Nephron progenitor cell (in vitro differentiated cells): Measurements from ENCODE around the gene KLC1.
"Not testable (repeated sequence)": the region's sequence is repeated elsewhere in the genome, so short reads cannot be mapped to it uniquely, and the experiment has no call there.

Experiments
- DNase-seq: peaks from one replicate; pipeline ENCODE4 v3.0.0; 2021
- H3K27ac Mint-ChIP-seq: 2 replicates; pipeline ENCODE4 v1.8.0; 2021; ENCODE audit warnings: mild to moderate bottlenecking, moderate library complexity, mixed read lengths
- H3K27me3 Mint-ChIP-seq: 2 replicates; pipeline ENCODE4 v1.8.0; 2021; ENCODE audit warnings: mild to moderate bottlenecking, low read depth, mixed read lengths; ENCODE audit not compliant: poor library complexity
- H3K36me3 Mint-ChIP-seq: 2 replicates; pipeline ENCODE4 v1.8.0; 2021; ENCODE audit warnings: low read depth, mixed read lengths
- H3K4me1 Mint-ChIP-seq: 2 replicates; pipeline ENCODE4 v1.8.0; 2021; ENCODE audit warnings: mixed read lengths
- H3K4me3 Mint-ChIP-seq: 2 replicates; pipeline ENCODE4 v1.8.0; 2021; ENCODE audit warnings: mild to moderate bottlenecking, moderate library complexity, mixed read lengths
- H3K9me3 Mint-ChIP-seq: 2 replicates; pipeline ENCODE4 v1.8.0; 2021; ENCODE audit warnings: mild to moderate bottlenecking, moderate library complexity, mixed read lengths
- TF ChIP-seq, protein P1 (sequence below): fragments of 200-600 bp; sonication (generic); IDR thresholded peaks from 2 replicates; pipeline ENCODE4 v1.5.0; 2021; ENCODE audit warnings: antibody characterized with exemption

The KLC1 gene

DNA sequence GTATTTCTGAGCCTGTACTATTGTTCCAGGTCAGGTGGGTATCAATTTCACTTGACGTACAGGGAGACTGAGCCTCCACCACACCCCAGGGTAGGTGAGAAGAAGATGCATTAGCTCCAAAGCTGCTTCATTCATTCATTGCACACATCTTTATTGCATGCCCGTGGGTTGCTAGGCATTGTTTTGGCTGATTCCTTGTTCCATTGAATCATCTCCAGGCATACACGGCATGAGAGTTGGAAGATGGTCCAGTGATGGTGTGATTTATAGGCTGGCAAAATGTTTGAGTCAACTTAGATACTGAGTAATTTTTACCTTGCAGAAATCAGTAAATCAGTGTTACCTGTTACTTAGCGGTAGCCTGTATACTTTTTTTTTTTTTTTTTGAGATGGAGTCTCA is 21.2 kb downstream of the KLC1 start:
- peaks cover 16% of the 10 kb centered on the region for H3K4me1 Mint-ChIP-seq
- H3K9me3 Mint-ChIP-seq, result no peaks in the 10 kb centered on the region
- H3K4me3 Mint-ChIP-seq, result no peak overlapping the region
- H3K27ac Mint-ChIP-seq, result peak overlapping the region; percentile 19
- H3K36me3 Mint-ChIP-seq, result peaks cover 14% of the 10 kb centered on the region
- TF ChIP-seq, protein P1, sequence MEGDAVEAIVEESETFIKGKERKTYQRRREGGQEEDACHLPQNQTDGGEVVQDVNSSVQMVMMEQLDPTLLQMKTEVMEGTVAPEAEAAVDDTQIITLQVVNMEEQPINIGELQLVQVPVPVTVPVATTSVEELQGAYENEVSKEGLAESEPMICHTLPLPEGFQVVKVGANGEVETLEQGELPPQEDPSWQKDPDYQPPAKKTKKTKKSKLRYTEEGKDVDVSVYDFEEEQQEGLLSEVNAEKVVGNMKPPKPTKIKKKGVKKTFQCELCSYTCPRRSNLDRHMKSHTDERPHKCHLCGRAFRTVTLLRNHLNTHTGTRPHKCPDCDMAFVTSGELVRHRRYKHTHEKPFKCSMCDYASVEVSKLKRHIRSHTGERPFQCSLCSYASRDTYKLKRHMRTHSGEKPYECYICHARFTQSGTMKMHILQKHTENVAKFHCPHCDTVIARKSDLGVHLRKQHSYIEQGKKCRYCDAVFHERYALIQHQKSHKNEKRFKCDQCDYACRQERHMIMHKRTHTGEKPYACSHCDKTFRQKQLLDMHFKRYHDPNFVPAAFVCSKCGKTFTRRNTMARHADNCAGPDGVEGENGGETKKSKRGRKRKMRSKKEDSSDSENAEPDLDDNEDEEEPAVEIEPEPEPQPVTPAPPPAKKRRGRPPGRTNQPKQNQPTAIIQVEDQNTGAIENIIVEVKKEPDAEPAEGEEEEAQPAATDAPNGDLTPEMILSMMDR, result no peak
- no peak for DNase-seq
- H3K27me3 Mint-ChIP-seq, result no peaks in the 10 kb centered on the region

DNA sequence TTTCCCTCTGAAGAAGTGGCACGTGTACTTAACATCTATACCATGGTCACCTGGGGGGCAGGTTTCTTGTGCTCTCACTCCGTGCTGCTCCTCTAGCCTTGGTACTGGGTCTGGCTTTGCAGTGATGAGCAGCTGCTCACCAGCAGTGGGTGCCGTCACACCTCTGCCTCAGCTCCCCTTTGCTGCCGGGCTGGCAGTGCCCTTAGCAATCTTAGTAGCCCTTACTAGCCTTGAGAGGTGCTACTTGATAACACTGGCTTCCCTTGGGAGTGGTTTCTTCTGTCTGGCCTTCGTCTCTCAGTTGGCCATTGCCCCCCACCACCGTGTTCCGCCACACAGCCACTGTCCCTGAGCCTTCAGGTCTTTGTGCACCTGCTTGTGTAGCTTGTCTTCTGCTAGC is 22.6 kb downstream of the KLC1 start:
- TF ChIP-seq, protein P1, result no peak
- Mint-ChIP-seq H3K4me1 (peaks cover 16% of the 10 kb centered on the region), H3K36me3 (peaks cover 21% of the 10 kb centered on the region), H3K27ac (no peak overlapping the region), H3K27me3 (no peaks in the 10 kb centered on the region), H3K4me3 (no peak overlapping the region), H3K9me3 (no peaks in the 10 kb centered on the region)
- no peak for DNase-seq

DNA sequence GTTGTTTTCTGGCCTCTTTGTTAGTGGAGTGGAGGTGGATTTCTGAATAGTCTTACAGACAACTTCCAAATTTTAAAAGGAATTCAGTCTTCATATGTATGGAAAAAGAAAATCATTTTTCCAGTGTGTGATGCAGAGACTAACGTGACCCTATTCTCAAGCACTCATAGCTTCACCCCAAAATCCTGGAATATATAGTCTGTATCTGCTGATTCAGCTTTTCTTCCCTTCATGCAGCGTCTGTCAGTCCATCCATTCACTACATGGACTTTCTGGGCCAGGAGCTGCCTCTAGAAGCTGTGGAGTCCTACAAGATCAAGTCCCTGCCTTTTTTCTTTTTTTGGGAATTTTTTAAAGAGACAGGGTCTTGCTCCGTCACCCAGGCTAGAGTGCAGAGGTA is 23.8 kb downstream of the KLC1 start:
- no peaks in the 10 kb centered on the region for H3K27me3 Mint-ChIP-seq
- H3K36me3 Mint-ChIP-seq, result peaks cover 32% of the 10 kb centered on the region
- peaks cover 16% of the 10 kb centered on the region for H3K4me1 Mint-ChIP-seq
- no peak for DNase-seq
- TF ChIP-seq, protein P1, result no peak
- no peak overlapping the region for H3K4me3 Mint-ChIP-seq
- H3K27ac Mint-ChIP-seq, result peak overlapping the region; percentile 58
- H3K9me3 Mint-ChIP-seq, result no peaks in the 10 kb centered on the region

DNA sequence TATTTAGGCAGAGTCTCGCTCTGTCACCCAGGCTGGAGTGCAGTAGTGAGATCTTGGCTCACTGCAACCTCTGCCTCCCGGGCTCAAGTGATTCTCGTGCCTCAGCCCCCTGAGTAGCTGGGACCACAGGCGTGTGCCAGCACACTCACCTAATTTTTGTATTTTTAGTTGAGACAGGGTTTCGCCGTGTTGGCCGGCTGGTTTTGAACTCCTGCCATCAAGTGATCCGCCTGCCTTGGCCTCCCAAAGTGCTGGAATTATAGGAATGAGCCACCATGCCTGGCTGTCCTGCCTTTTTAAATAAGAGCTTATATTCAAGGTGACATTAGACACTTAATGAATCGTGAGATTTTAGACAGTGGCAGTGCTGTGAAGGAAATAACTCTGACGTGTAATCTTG is 24.3 kb downstream of the KLC1 start:
- not testable (repeated sequence) for DNase-seq, H3K27me3 Mint-ChIP-seq, H3K27ac Mint-ChIP-seq, H3K4me3 Mint-ChIP-seq, H3K9me3 Mint-ChIP-seq
- Mint-ChIP-seq H3K4me1 (peaks cover 16% of the 10 kb centered on the region), H3K36me3 (peaks cover 37% of the 10 kb centered on the region)

DNA sequence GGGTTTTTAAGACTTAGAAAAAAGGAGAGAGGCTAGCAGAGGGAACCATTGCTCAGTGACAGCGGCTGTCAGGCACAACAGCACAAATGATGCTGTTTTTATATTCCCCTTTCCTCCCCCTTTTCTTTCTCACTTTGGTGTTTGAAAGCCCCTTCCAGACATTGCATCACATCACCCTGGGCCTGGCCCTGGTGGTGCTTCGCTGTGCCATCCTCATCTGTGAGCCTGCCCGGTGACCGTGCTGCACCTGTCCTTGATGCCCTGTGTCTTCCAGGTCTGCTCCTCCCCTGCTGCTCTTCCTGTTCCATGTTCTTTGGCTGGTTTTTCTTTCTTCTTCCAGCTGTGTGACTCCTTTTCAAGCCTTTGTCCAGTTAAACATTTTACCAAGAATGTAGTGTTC is 24.8 kb downstream of the KLC1 start:
- no peak for DNase-seq
- Mint-ChIP-seq H3K27ac (peak overlapping the region; percentile 47), H3K9me3 (no peaks in the 10 kb centered on the region), H3K27me3 (no peaks in the 10 kb centered on the region), H3K36me3 (peaks cover 41% of the 10 kb centered on the region), H3K4me3 (no peak overlapping the region), H3K4me1 (peaks cover 16% of the 10 kb centered on the region)
- TF ChIP-seq, protein P1, result no peak

DNA sequence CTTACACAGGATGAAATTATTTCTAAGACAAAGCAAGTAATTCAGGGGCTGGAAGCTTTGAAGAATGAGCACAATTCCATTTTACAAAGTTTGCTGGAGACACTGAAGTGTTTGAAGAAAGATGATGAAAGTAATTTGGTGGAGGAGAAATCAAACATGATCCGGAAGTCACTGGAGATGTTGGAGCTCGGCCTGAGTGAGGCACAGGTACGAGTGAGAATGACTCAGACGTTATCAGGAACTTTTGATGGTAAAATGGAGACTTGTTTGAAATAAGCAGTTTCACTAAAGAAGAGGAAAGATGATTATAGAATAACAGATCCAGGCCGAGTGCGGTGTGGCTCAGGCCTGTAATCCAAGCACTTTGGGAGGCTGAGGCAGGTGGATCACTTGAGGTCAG is 25.6 kb downstream of the KLC1 start:
- H3K27ac Mint-ChIP-seq, result no peak overlapping the region
- peaks cover 16% of the 10 kb centered on the region for H3K4me1 Mint-ChIP-seq
- no peak for DNase-seq
- H3K9me3 Mint-ChIP-seq, result no peaks in the 10 kb centered on the region
- H3K4me3 Mint-ChIP-seq, result no peak overlapping the region
- TF ChIP-seq, protein P1, result no peak
- H3K36me3 Mint-ChIP-seq, result peaks cover 47% of the 10 kb centered on the region
- no peaks in the 10 kb centered on the region for H3K27me3 Mint-ChIP-seq
